ENCODE results near the gene FRK.
A peak's percentile ranks its signal among the peaks of the same experiment; 100 is the strongest.

The FRK gene

GRCh38 chr6:116035616-116036015 is 25.1 kb downstream of the FRK start:
- DNase-seq (ENCODE audit: low read depth in 2 of 2) = no peak

GRCh38 chr6:116034327-116034726 is 26.4 kb downstream of the FRK start:
- DNase-seq (ENCODE audit: low read depth in 2 of 2) = peak; percentile 6 to 20

GRCh38 chr6:116033687-116034303 is 26.9 kb downstream of the FRK start:
- no peak for DNase-seq (ENCODE audit: low read depth in 2 of 2)

DNA sequence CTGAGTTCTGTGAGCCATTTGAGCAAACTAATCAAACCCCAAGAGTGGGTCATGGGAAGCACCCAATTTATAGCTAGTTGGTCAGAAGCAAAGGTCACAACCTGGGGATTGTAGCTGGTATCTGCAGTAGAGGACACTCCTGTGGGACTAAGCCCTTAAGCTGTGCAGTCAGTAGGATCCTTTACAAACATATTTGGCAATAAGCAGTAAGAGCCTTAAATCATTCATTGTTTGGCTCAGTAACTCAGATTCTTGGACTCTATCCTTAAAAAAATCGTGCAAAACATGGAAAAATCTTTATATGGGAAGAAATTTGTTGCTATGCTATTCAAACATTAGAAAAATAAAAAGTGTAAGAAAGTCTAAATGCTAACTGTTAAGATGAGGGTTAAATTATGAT is 29.9 kb downstream of the FRK start:
- no peak for DNase-seq (ENCODE audit: low read depth in 2 of 2)

- DNase-seq (ENCODE audit: low read depth in 2 of 2) = no peak
Observed at GRCh38 chr6:116029535-116029934, 31.2 kb downstream of the FRK start.

DNA sequence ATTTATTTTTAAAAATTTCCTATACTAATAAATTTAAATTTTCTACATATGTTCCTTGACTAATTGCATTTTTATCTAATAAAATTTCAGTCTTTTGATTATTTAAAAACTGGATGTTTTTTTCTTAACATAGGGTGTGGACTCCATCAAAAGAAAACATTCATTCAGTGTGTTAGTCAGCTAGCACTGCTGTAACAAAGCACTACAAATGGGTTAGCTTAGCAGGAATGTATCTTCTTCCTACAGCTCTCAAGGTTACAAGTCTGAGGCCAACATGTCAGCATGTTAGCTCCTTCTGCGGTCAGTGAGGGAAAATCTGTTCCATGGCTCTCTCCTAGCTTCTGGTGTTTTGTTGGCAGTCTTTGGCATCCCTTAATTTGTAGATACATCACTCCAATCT is 32.5 kb downstream of the FRK start:
- no peak for DNase-seq (ENCODE audit: low read depth in 2 of 2)

DNA sequence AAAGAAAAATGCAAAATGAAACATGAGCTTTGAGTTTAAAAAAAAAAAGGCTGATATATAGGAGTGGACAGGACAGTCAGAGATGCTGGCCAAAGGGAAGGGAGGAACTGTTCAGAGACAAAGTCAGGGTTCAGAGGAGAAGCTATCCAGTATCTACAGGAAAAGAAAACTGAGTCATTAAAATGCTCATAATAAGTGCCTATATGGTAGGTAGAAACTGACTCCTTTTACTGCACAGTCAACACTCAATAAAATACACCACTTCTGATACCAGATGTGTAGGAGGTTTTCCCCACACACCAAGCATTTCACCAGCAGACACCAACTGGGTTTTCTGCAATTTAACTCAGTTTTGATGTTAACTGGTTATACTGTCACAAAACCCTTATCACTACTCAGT is 32.9 kb downstream of the FRK start:
- DNase-seq (ENCODE audit: low read depth in 2 of 2) = no peak

DNA sequence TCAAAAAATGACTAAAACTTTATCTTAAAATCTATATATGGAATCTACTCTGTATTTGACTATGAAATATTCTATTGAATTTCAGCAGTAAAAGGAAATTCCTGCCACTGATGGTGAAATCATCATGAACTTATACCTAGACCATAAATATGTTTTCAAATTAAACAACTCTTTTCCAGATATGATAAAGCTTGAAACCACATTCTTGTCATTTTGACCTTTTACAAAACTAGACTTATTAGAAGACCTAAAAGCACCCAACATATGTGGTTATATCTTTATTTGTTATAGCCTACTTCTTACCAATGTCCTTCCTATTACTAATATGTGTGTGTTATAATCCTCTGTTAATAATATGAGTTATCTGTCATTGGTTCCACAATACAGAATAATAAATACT is 35.3 kb downstream of the FRK start:
- no peak for DNase-seq (ENCODE audit: low read depth in 2 of 2)

GRCh38 chr6:116022841-116023445 is 37.7 kb downstream of the FRK start:
- DNase-seq (ENCODE audit: low read depth in 2 of 2) = no peak

DNA sequence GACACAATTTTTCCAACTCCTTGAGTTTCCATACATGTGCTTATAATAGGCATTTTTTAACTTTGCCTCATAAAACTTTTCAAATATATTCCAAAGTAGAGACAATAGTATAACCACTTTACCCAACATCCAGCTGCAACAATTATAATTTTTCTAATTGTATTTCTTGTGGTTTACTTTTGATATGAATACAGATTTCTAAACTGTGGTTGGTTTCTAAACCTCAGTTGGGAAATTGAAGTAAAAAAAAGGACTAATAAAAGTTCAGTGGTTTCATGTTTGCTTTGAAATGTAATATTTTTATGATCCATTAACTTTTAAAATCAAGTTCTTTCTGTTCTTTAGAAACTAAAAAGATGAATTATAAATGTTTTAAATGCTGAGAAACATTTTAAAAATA is 40.0 kb downstream of the FRK start:
- no peak for DNase-seq (ENCODE audit: low read depth in 2 of 2)

DNA sequence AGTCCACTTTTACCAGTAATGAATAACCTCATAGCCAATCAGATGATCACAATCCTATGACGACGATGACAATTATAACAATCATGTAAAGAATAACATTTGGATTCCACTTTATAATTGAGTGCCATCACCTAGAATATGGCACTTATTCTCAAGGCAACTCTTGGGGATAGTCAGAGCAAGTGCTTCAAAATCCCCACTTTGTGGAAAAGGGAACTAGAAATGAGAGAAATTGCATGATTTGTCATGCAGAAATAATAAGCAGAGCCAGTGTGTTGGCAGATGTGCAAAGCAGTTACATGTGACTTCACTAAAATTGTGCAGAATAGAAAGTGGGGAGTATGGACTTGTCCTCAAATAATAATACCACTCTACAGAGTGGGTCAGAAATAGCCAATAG is 41.3 kb downstream of the FRK start:
- no peak for DNase-seq (ENCODE audit: low read depth in 2 of 2)

DNA sequence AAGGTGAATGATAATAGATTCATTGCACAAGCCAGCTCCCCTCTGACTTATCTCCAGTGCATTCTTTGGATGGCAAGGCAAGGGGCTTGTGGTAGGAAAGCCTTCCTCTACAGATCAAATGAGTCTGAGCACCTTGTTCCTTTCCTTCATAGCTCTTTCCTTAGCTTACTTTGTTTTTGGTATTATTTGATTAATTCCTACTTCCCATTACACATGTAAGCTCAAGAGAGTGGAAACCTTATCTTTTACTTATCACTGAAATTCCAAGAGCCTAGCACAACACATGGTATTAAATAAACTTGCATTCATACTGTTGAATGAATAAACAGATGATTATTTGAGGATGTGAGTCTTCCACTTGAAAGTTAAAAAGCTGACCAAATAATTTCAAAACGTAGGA is 41.7 kb downstream of the FRK start:
- DNase-seq (ENCODE audit: low read depth in 2 of 2) = no peak

DNA sequence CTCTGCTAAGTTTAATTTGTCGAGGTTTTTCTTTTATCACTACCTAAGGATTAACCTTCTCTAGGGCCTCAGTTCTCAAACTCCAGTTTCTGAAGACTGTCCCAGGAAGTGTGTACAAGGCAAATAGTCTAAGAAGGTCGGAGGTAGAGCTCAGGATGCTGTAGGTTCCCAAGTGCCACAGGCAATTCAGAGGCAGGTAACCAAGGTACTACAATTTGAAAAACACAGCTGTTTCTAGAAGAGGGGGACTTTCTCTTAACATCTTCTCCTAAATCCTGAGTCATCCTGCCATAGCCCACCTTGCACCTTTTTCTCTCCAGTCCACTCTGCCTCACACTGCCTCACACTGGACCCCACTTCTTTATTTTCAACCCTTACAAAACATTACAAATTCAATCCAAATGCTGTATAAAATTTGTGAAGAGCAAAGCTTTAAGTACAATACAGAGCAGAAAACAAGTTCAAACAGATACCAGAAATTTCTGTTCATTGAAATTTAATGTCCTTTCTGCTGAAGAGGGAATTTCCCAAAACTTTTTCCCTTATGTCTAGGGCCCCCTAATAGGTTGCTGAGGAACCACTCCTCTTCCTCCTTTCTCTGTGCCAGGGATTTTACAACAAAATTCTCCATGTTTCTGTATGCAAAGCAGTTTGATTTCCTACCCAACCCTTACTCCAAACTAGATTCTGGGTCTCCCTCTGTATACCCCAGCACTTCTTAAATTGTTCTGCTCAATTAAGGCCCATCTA is 43.0 kb downstream of the FRK start:
- DNase-seq (ENCODE audit: low read depth in 2 of 2) = no peak

DNA sequence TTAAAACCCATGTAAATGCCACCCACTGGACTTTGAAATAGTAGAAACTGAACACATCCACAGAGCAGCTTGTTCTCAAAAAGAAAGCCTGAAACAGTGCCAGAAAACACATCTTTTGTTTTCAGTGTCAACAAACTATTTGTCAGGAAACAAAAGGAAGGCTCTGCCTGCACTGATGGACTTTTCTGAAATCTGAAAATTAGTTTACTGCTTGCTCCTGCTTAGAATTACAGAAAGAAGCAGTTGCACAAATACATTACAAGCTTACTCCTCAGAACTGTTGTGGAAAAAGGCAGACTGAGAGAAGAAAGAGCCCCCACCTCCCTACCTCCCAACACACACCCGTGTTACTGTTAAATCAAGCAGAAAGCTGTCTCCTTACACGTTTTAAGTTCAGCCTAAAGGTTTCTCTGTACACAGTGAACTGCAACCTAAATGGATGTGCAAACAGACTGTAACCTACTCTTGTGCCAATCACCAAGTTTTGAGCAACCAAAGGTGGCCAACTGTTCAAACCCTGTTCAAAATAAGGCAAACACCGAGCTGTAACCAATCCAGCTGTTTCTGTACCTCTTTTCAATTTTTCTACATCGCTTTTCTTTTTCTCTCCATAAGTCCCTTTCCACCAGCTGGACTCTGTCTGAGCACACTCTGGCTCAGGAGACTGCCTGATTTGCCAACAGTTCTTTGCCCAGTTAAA is 43.7 kb downstream of the FRK start:
- no peak for DNase-seq (ENCODE audit: low read depth in 2 of 2)

DNA sequence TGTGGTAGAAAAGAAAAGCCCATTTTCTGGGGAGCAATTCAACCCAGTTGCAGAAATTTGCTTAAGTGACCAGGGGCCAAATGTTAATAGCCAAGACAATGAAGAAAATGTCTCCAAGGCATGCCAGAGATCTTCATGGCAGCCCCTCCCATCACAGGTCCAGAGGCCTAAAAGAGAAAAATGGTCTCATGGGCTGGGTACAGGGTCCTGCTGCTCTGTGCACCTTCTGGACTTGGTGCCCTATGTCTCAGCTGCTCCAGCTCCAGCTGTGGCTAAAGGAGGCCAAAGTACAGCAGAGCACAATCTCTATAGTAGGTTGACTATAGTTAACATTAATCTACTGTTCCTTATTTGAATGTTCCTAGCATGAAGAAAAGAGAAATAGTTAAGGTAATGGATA is 44.7 kb downstream of the FRK start:
- no peak for DNase-seq (ENCODE audit: low read depth in 2 of 2)

DNA sequence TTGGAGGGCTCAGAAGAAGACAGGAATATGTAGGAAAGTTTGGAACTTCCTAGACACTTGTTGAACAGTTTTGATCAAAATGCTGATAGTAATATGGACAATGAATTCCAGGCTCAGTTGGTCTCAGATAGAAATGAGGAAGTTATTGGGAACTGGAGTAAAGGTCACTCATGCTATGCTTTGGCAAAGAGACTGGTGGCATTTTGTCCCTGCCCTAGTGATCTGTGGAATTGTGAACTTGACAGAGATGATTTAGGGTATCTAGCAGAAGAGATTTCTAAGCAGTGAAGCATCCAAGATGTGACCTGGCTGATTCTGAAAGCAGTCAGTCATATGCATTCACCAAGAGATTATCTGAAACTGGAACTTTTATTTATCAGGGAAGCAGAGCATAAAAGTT is 45.1 kb downstream of the FRK start:
- DNase-seq (ENCODE audit: low read depth in 2 of 2) = no peak

GRCh38 chr6:116012951-116013350 is 47.7 kb downstream of the FRK start:
- DNase-seq (ENCODE audit: low read depth in 2 of 2) = no peak

DNA sequence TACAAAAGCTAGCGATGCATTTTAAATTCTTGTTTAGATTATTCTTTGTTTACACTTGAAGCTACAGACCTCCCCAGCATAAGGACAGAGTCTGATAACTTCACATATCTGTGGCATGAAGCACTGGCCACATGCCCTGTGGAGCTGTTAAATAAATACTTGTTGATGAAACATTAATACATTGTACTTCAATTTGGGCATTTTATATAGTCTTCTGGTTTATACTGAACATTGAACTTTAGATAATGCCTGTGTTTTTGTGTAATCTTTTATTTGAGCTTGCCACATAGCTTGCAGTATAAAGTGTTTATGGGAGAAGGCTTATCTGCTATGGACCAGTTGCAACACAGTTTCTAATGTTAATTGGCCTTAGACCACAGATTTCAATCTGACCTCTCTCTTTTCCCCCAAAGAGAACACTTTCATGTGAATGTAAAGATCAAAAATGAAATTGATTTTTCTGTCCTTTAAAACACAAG is 48.2 kb downstream of the FRK start:
- no peak for DNase-seq (ENCODE audit: low read depth in 2 of 2)

DNA sequence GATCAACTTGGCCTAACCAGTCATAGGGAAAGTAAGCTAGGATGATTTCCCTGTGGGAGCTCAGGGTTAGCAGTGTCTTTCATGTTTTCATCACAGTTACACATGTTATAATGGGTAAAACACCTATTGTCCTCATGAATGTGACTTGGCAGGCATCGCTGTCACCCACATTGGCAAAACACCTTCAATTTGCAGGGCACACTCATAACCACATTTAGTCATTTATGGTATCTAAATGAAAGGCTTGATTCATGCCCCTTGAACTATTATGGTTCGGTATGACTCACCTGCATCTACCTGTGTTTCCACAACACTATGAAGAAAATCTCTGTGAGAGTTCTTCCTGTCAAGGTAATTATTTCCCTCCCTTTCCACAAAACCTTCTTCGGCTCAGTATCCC is 49.2 kb downstream of the FRK start:
- DNase-seq (ENCODE audit: low read depth in 2 of 2) = no peak

DNA sequence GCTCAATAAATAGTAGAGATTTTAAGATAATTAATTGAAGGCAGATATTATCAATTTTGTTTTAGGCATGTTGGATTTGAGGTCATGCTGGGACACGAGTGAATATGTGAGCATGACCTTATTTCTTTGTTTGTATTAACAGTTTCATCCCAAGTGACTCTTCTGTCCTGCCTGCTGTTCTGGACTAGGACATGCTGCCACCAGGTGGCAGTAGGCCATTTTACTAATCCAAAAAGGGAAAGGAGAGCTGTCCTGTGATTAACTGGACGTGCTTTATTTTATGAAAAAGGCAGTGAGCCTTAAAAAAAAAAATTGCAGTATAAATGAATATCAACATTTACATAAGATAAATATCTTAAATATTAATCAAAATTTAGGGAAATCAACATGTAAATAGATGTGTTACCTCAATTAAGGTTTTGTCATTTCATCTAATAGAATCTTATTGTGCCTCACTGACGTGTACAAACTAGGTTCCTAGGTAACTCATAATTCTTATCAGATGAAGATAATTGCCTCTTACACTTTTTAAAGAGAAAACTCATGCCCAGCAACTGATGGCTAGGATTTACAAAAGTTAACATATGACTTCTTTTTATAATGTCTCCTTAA is 49.8 kb downstream of the FRK start:
- DNase-seq (ENCODE audit: low read depth in 2 of 2) = no peak

DNA sequence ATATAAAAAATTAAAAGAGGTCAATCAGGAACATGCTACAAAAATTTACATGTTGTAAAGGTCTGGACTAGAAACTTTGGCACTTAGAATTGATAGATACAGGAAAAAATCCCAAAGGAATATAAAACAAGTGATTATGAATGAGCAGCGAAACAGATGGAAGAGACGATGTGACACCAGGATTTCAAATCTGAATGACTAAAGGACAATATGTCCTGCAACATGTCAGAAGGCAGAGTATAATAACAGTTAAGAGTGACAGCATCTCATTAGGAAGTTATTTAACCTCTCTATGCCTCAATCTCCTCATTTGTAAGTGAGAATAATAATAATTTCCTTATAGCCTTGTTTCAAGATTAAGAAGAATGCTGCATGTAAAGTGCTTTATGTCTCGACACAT is 50.3 kb downstream of the FRK start:
- DNase-seq (ENCODE audit: low read depth in 2 of 2) = no peak
